GM12878 (cell line): ENCODE measurements around the gene LHFPL2.

ENCODE experiments used
- ASH2L ChIP-seq: fragments of 300-600, 200-600 bp; sonication (generic); IDR thresholded peaks from 2 replicates; pipeline ENCODE4 v1.6.1; 2017; ENCODE audit warnings: low read depth, mild to moderate bottlenecking, borderline replicate concordance
- BCL11A ChIP-seq: IDR thresholded peaks from 2 replicates; pipeline ENCODE4 v1.6.1; 2011; ENCODE audit warnings: low read depth, low read length
- CTCF ChIP-seq, 3 experiments: IDR thresholded peaks in 2 of 3; conservative IDR thresholded peaks in 1 of 3; 2 replicates each; pipeline ENCODE4 v1.5.1; 2011; ENCODE audit warnings: low read depth in 3 of 3, low read length in 3 of 3, mild to moderate bottlenecking in 3 of 3, control low read depth in 2 of 3, moderate library complexity in 2 of 3, inconsistent platforms in 1 of 3, mixed read lengths in 1 of 3; ENCODE audit not compliant: control insufficient read depth in 2 of 3, insufficient read depth in 1 of 3; ENCODE audit errors: extremely low read depth in 1 of 3
- HDAC2 ChIP-seq: fragments of 200-600 bp; sonication (generic); IDR thresholded peaks from 2 replicates; pipeline ENCODE4 v1.6.1; 2017
- PKNOX1 ChIP-seq: fragments of 450-650 bp; IDR thresholded peaks from 2 replicates; pipeline ENCODE4 v1.6.1; 2016; ENCODE audit warnings: mild to moderate bottlenecking
- POLR2A ChIP-seq: IDR thresholded peaks from 2 replicates; pipeline ENCODE4 v1.6.1; 2011; ENCODE audit warnings: low read depth, mild to moderate bottlenecking, low read length
- POLR2AphosphoS5 ChIP-seq: IDR thresholded peaks from 2 replicates; pipeline ENCODE4 v1.6.1; 2011; ENCODE audit warnings: mild to moderate bottlenecking, low read length, inconsistent platforms
- RAD21 ChIP-seq: IDR thresholded peaks from 2 replicates; pipeline ENCODE4 v1.6.1; 2011; ENCODE audit warnings: mild to moderate bottlenecking, low read depth, low read length, moderate library complexity; ENCODE audit not compliant: insufficient read depth
- YY1 ChIP-seq: IDR thresholded peaks from 2 replicates; pipeline ENCODE4 v1.6.1; 2011; ENCODE audit warnings: low read depth, mild to moderate bottlenecking, low read length

GRCh38 chr5:78492224-78492623 is 156.3 kb downstream of the LHFPL2 start:
- TF ChIP-seq CTCF (IDR thresholded peaks at IDR 0.05 in 2 of 3, conservative IDR thresholded peaks at IDR 0.05 in 1 of 3; ENCODE audit: control insufficient read depth in 2 of 3, extremely low read depth in 1 of 3, insufficient read depth in 1 of 3, low read depth in 3 of 3, low read length in 3 of 3), result peak in 1 of 3 experiments; percentile 19; a peak in 1 of 6 replicates
- TF ChIP-seq POLR2AphosphoS5, result no peak
- no peak for TF ChIP-seq POLR2A
- TF ChIP-seq YY1, result no peak
- no peak for TF ChIP-seq RAD21
- no peak for TF ChIP-seq PKNOX1
- no peak for TF ChIP-seq HDAC2
- no peak for TF ChIP-seq BCL11A
- TF ChIP-seq ASH2L, result no peak
